Activated naive CD8-positive, alpha-beta T cell (primary cell): ENCODE measurements around the gene TCF21.
"Not testable (repeated sequence)": the region's sequence is repeated elsewhere in the genome, so short reads cannot be mapped to it uniquely, and the experiment has no call there.

Experiments used
- H3K27ac Mint-ChIP-seq: one replicate; pipeline ENCODE4 v1.8.0; 2021; ENCODE audit warnings: mixed read lengths
- H3K27me3 Mint-ChIP-seq: one replicate; pipeline ENCODE4 v1.8.0; 2021; ENCODE audit warnings: mixed read lengths
- H3K36me3 Mint-ChIP-seq: one replicate; pipeline ENCODE4 v1.8.0; 2021; ENCODE audit warnings: mixed read lengths
- H3K4me1 Mint-ChIP-seq: one replicate; pipeline ENCODE4 v1.8.0; 2021; ENCODE audit warnings: low read depth, mixed read lengths
- H3K4me3 Mint-ChIP-seq: one replicate; pipeline ENCODE4 v1.8.0; 2021; ENCODE audit warnings: mild to moderate bottlenecking, mixed read lengths
- H3K9me3 Mint-ChIP-seq: one replicate; pipeline ENCODE4 v1.8.0; 2021; ENCODE audit warnings: low read depth, mixed read lengths

The TCF21 gene

DNA sequence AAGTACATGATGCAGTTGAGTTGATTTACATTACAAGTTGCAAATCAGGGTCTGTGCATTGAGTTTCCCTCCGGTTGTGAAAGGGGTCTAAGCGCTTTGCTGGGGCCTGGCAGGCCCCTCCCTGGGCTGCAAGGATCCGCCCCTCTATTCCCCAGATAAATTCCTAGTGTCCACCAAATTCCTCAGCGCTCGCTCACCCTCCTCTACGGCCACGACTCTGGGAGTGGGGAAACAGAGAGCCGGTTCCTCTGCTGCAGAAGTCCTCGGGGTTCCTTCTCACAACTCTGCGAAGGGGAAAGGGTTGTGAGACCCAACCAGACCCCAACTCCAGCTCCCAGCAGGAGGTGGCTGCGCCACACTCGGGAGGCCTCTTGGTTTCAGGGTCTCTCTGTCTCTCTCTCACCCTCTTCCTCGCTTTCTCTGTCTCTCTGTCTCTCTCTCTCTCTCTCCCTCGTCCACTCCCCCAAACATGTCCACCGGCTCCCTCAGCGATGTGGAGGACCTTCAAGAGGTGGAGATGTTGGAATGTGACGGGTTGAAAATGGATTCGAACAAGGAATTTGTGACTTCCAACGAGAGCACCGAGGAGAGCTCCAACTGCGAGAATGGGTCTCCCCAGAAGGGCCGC is at the start of gene TCF21:
Gene TCF21 (plus strand): TSS at position 185 of the 628 bp plus-strand sequence. CDS start 285 bp downstream, at position 470.
- H3K9me3 Mint-ChIP-seq = no peaks in the 10 kb centered on the region
- H3K27ac Mint-ChIP-seq = no peak within 1 kb of the TSS
- H3K4me3 Mint-ChIP-seq = peak within 1 kb of the TSS; percentile 73
- H3K36me3 Mint-ChIP-seq = no peaks in the 10 kb centered on the region
- peaks cover 57% of the 10 kb centered on the region for H3K27me3 Mint-ChIP-seq
- H3K4me1 Mint-ChIP-seq = peaks cover 48% of the 10 kb centered on the region

GRCh38 chr6:133841176-133841575 is 47.7 kb upstream of the TCF21 start:
- Mint-ChIP-seq H3K4me1 (peaks cover 5% of the 10 kb centered on the region), H3K27ac (no peak overlapping the region), H3K27me3 (peaks cover 28% of the 10 kb centered on the region), H3K4me3 (no peak overlapping the region), H3K36me3 (no peaks in the 10 kb centered on the region), H3K9me3 (no peaks in the 10 kb centered on the region)

GRCh38 chr6:133843098-133843497 is 45.8 kb upstream of the TCF21 start:
- peaks cover 2% of the 10 kb centered on the region for H3K4me1 Mint-ChIP-seq
- H3K27ac Mint-ChIP-seq = no peak overlapping the region

DNA sequence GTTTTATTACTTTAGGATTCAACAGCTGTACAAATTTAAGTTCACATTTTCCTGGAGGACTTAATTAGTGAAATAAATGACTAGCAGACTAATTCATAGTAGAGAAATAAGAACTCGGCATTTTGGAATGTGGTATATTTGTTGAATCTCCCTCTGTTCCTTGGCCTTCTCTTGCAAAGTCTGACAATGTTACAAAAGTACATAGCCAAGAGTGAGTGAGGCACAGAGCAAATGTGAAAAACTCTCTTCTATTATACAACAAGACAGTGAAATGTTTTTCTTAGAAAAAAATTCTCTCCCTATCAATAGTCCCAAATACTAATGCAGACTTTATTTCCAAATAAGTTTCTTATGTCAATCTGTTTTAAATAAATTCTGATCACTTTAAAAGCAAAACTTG is 44.2 kb upstream of the TCF21 start:
- peaks cover 29% of the 10 kb centered on the region for H3K27me3 Mint-ChIP-seq
- no peaks in the 10 kb centered on the region for H3K4me1 Mint-ChIP-seq
- H3K36me3 Mint-ChIP-seq = no peaks in the 10 kb centered on the region
- H3K4me3 Mint-ChIP-seq = no peak overlapping the region
- no peak overlapping the region for H3K27ac Mint-ChIP-seq
- H3K9me3 Mint-ChIP-seq = no peaks in the 10 kb centered on the region

More at GRCh38 chr6:133843098-133843497, 45.8 kb upstream of the TCF21 start:
- Mint-ChIP-seq H3K4me3 (no peak overlapping the region), H3K27me3 (peaks cover 33% of the 10 kb centered on the region), H3K36me3 (no peaks in the 10 kb centered on the region), H3K9me3 (no peaks in the 10 kb centered on the region)

- Mint-ChIP-seq H3K4me3 (no peak overlapping the region), H3K27me3 (peaks cover 50% of the 10 kb centered on the region), H3K36me3 (no peaks in the 10 kb centered on the region), H3K9me3 (peaks cover 4% of the 10 kb centered on the region), H3K27ac (no peak overlapping the region), H3K4me1 (peaks cover 13% of the 10 kb centered on the region)
These were observed 34.9 kb upstream of the TCF21 start for GRCh38 chr6:133854041-133854363.

DNA sequence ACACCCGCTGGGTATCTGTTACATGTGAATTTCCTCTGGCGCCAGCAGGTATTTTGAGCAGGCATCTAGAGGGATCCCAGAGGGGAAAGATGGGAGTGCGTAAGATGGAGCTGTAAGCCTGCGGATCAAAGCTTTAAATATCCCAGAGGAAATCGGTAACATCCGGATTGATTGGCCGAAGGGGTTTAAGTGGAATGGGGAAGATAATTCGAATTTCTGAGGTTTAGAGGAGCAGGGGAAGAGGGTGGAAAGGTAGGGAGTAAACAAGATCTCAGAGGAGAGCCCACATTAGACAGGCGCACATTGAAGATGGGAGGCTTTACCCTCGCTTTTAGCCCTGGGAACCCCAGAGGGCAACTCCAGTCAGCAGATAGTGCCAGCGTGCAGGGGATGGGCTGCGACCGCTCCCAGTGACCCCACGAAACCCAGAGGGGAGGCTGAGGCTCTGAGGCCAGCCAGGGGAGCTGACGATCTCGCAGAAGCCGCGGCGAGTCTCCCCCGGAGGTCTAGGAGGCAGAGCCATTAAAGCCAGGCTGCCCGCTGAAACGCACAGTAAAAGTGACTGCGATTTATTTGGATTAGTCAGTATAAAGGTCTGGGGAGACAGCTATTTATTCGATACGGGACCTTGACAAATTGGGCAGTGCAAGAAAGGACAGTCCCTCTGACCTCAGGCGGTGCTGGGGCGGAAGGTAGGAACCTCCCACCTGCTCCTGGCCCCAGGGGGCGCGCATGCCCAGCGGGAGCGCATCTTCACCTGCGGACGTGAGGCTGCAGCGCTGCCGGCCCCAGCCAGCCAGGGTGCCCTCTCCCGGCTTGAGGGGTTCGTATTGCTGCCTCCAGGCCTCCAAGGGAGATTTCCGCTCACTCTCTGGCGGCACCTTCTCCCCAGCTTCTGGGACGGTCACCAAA is 34.3 kb upstream of the TCF21 start:
- peaks cover 13% of the 10 kb centered on the region for H3K4me1 Mint-ChIP-seq
- peaks cover 54% of the 10 kb centered on the region for H3K27me3 Mint-ChIP-seq
- peaks cover 2% of the 10 kb centered on the region for H3K36me3 Mint-ChIP-seq
- H3K27ac Mint-ChIP-seq = no peak overlapping the region
- peaks cover 7% of the 10 kb centered on the region for H3K9me3 Mint-ChIP-seq
- no peak overlapping the region for H3K4me3 Mint-ChIP-seq

DNA sequence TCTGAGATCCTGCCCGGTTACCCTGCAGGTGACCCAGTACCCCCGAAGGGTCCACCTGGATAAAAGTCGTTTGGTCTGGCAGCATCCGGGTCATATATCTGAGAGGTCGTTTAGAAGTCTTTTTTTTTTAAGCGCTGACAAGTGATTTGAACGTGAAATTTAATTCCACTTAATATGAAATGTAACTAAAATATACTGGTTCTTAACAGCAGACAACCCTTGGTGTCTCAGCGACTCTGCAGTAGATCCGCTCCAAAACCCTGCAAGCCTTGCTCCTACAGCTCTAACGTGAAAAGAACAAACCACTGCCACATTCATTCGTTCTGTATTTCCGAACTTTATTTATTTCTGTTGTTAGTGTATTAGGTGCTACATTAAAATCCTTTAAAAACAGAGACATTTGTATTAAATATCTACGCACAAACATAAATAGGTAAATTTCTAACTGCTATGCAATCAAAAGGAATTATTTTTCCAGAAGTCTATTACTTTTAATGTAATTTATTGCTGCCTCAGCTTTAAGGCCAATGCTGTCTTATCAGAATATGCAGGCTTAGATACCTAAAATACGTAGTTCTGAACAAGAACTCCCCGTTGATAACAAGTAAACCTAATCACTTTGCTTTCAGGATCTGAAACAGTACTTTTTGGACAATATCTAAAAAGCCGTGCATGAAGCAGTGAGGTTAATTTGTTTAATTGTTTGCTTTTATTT is 33.5 kb upstream of the TCF21 start:
- Mint-ChIP-seq H3K4me3 (peak overlapping the region; percentile 17), H3K27me3 (peaks cover 52% of the 10 kb centered on the region), H3K4me1 (peaks cover 13% of the 10 kb centered on the region), H3K36me3 (peaks cover 5% of the 10 kb centered on the region), H3K9me3 (peaks cover 11% of the 10 kb centered on the region), H3K27ac (no peak overlapping the region)

DNA sequence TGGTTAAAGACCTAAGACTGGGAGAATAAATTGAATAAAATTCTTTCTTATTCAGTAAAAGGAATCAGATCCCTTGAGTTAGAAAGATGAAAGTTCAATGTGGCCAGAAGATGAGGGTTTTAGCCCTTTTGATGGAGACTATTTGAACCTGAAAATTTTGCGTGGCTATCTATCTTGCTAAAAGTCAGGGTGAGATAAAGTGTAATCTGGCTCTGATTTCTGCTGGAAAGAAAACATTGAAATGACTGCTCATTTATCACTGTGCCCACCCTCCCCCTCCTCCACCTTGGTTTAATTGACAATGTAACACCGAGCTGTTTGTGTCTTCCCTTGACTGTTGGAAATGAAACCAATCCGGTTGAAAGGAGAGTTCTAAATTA is 32.9 kb upstream of the TCF21 start:
- peaks cover 16% of the 10 kb centered on the region for H3K9me3 Mint-ChIP-seq
- H3K4me3 Mint-ChIP-seq = no peak overlapping the region
- no peak overlapping the region for H3K27ac Mint-ChIP-seq
- H3K4me1 Mint-ChIP-seq = peaks cover 13% of the 10 kb centered on the region
- peaks cover 54% of the 10 kb centered on the region for H3K27me3 Mint-ChIP-seq
- peaks cover 5% of the 10 kb centered on the region for H3K36me3 Mint-ChIP-seq

- peaks cover 7% of the 10 kb centered on the region for H3K36me3 Mint-ChIP-seq
- no peak overlapping the region for H3K4me3 Mint-ChIP-seq
- peaks cover 56% of the 10 kb centered on the region for H3K27me3 Mint-ChIP-seq
- peaks cover 21% of the 10 kb centered on the region for H3K9me3 Mint-ChIP-seq
- H3K4me1 Mint-ChIP-seq = peaks cover 13% of the 10 kb centered on the region
- H3K27ac Mint-ChIP-seq = no peak overlapping the region
These were observed 32.0 kb upstream of the TCF21 start for GRCh38 chr6:133856911-133857310.

- Mint-ChIP-seq H3K36me3 (peaks cover 13% of the 10 kb centered on the region), H3K4me3 (no peak overlapping the region), H3K9me3 (peaks cover 28% of the 10 kb centered on the region), H3K4me1 (peaks cover 13% of the 10 kb centered on the region), H3K27me3 (peaks cover 61% of the 10 kb centered on the region), H3K27ac (no peak overlapping the region)
These were observed 31.2 kb upstream of the TCF21 start for GRCh38 chr6:133857696-133858095.

DNA sequence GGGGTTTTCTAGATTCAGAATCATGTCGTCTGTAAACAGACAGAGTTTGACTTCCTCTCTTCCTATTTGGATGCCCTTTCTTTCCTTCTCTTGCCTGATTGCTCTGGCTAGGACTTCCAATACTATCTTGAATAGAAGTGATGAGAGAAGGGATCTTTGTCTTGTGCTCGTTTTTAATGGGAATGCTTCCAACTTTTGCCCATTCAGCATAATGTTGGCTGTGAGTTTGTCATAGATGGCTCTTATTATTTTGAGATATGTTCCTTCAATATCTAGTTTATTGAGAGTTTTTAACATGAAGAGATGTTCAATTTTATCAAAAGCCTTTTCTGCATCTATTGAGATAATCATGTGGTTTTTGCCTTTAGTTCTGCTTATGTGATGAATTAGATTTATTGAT is 27.6 kb upstream of the TCF21 start:
- peaks cover 46% of the 10 kb centered on the region for H3K9me3 Mint-ChIP-seq
- not testable (repeated sequence) for H3K4me1 Mint-ChIP-seq, H3K27ac Mint-ChIP-seq, H3K4me3 Mint-ChIP-seq
- H3K27me3 Mint-ChIP-seq = peaks cover 48% of the 10 kb centered on the region
- H3K36me3 Mint-ChIP-seq = peaks cover 13% of the 10 kb centered on the region

GRCh38 chr6:133863228-133863627 is 25.7 kb upstream of the TCF21 start:
- no peaks in the 10 kb centered on the region for H3K4me1 Mint-ChIP-seq
- H3K27ac Mint-ChIP-seq = no peak overlapping the region
- peaks cover 13% of the 10 kb centered on the region for H3K36me3 Mint-ChIP-seq
- no peak overlapping the region for H3K4me3 Mint-ChIP-seq
- H3K9me3 Mint-ChIP-seq = peaks cover 46% of the 10 kb centered on the region
- H3K27me3 Mint-ChIP-seq = peaks cover 44% of the 10 kb centered on the region

GRCh38 chr6:133865680-133866079 is 23.2 kb upstream of the TCF21 start:
- H3K27me3 Mint-ChIP-seq = peaks cover 41% of the 10 kb centered on the region
- H3K27ac Mint-ChIP-seq = no peak overlapping the region
- no peak overlapping the region for H3K4me3 Mint-ChIP-seq

DNA sequence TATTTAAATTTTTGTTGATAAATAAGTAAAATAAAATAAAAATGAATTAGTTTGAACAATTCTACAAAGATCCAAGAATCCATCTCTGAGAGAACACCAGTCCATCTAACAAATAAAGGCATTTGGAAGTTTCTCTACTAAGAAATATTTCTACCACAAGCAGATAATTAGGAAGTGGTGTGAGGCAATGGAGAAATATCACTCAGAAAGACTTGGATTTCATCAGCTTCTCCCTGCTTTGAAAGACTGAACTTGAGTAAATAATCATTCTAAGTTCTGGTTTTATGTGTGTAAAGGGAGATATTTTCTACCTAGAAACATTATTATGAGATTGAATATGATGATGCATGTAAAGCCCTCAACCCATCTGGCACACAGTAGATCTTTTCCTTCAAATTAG is 17.8 kb upstream of the TCF21 start:
- no peak overlapping the region for H3K27ac Mint-ChIP-seq
- H3K4me3 Mint-ChIP-seq = no peak overlapping the region
- H3K36me3 Mint-ChIP-seq = no peaks in the 10 kb centered on the region
- no peaks in the 10 kb centered on the region for H3K4me1 Mint-ChIP-seq
- peaks cover 31% of the 10 kb centered on the region for H3K27me3 Mint-ChIP-seq
- no peaks in the 10 kb centered on the region for H3K9me3 Mint-ChIP-seq

More at GRCh38 chr6:133865680-133866079, 23.2 kb upstream of the TCF21 start:
- Mint-ChIP-seq H3K9me3 (peaks cover 37% of the 10 kb centered on the region), H3K36me3 (peaks cover 8% of the 10 kb centered on the region), H3K4me1 (no peaks in the 10 kb centered on the region)

- H3K4me3 Mint-ChIP-seq = no peak overlapping the region
- H3K27me3 Mint-ChIP-seq = peaks cover 29% of the 10 kb centered on the region
- no peak overlapping the region for H3K27ac Mint-ChIP-seq
- no peaks in the 10 kb centered on the region for H3K36me3 Mint-ChIP-seq
- no peaks in the 10 kb centered on the region for H3K4me1 Mint-ChIP-seq
- H3K9me3 Mint-ChIP-seq = no peaks in the 10 kb centered on the region
These were observed 15.4 kb upstream of the TCF21 start for GRCh38 chr6:133873538-133873937.
